SU-DHL-6 (cell line): ENCODE measurements around the gene SOBP.

Experiments used
- H2AFZ ChIP-seq: fragments of 200-600 bp; sonication (generic); 2 replicates; pipeline ENCODE4 v1.6.1; 2014; ENCODE audit warnings: low read depth, mild to moderate bottlenecking, moderate library complexity, mixed read lengths, antibody characterized with exemption, low read length; ENCODE audit not compliant: severe bottlenecking
- H3F3A ChIP-seq: fragments of 200-600 bp; shearing (Covaris generic); 2 replicates; pipeline ENCODE4 v1.6.0; 2016; ENCODE audit warnings: antibody characterized with exemption, mild to moderate bottlenecking; ENCODE audit not compliant: insufficient read depth
- H3K27ac ChIP-seq: fragments of 200-600 bp; sonication (generic); 2 replicates; pipeline ENCODE4 v1.5.1; 2016; ENCODE audit warnings: low read depth, mild to moderate bottlenecking, low read length, moderate library complexity, mixed read lengths
- H3K27me3 ChIP-seq: fragments of 200-600 bp; sonication (generic), shearing (Covaris generic); 2 replicates; pipeline ENCODE4 v1.6.0; 2014; ENCODE audit warnings: mild to moderate bottlenecking, low read length
- H3K36me3 ChIP-seq: fragments of 200-600 bp; sonication (generic); 2 replicates; pipeline ENCODE4 v1.6.1; 2014; ENCODE audit warnings: mild to moderate bottlenecking, low read length, mixed read lengths
- H3K4me2 ChIP-seq: fragments of 300-600, 200-600 bp; shearing (Covaris generic), sonication (generic); 2 replicates; pipeline ENCODE4 v1.6.0; 2014; ENCODE audit warnings: low read length, low read depth, mild to moderate bottlenecking; ENCODE audit not compliant: poor library complexity, severe bottlenecking
- H3K4me3 ChIP-seq: fragments of 200-600 bp; sonication (generic); 2 replicates; pipeline ENCODE4 v1.5.1; 2014; ENCODE audit warnings: antibody characterized with exemption, low read length, mild to moderate bottlenecking, mixed read lengths; ENCODE audit not compliant: insufficient read depth, poor library complexity, severe bottlenecking
- H3K79me2 ChIP-seq: fragments of 200-600 bp; sonication (generic); 2 replicates; pipeline ENCODE4 v1.6.1; 2014; ENCODE audit warnings: mild to moderate bottlenecking, low read length, moderate library complexity; ENCODE audit not compliant: insufficient read depth
- H3K9ac ChIP-seq: fragments of 200-600 bp; sonication (generic); 2 replicates; pipeline ENCODE4 v1.7.0; 2014; ENCODE audit warnings: mild to moderate bottlenecking, low read length
- H3K9me2 ChIP-seq: fragments of 200-600 bp; sonication (generic); replicated peaks from 2 replicates; pipeline ENCODE4 v1.6.1; 2014; ENCODE audit warnings: low read length; ENCODE audit not compliant: insufficient read depth
- H3K9me3 ChIP-seq: fragments of 200-600 bp; sonication (generic); 2 replicates; pipeline ENCODE4 v1.6.1; 2014; ENCODE audit warnings: low read length, mixed read lengths; ENCODE audit not compliant: insufficient read depth
- H4K20me1 ChIP-seq: fragments of 200-600 bp; sonication (generic); 2 replicates; pipeline ENCODE4 v1.6.1; 2014; ENCODE audit warnings: low read depth, mild to moderate bottlenecking, antibody characterized with exemption, low read length, moderate library complexity, mixed read lengths
- CTCF ChIP-seq: fragments of 200-600 bp; sonication (generic); IDR thresholded peaks from one replicate; pipeline ENCODE4 v1.5.1; 2017; ENCODE audit warnings: antibody characterized with exemption, mild to moderate bottlenecking, low read length, moderate library complexity; ENCODE audit not compliant: insufficient read depth, poor library complexity, severe bottlenecking
- EZH2phosphoT487 ChIP-seq: fragments of 200-600 bp; sonication (generic), shearing (Covaris generic); conservative IDR thresholded peaks from 2 replicates; pipeline ENCODE4 v1.6.1; 2018; ENCODE audit warnings: mild to moderate bottlenecking, antibody characterized with exemption, low read length, moderate library complexity, mixed read lengths

Gene SOBP

DNA sequence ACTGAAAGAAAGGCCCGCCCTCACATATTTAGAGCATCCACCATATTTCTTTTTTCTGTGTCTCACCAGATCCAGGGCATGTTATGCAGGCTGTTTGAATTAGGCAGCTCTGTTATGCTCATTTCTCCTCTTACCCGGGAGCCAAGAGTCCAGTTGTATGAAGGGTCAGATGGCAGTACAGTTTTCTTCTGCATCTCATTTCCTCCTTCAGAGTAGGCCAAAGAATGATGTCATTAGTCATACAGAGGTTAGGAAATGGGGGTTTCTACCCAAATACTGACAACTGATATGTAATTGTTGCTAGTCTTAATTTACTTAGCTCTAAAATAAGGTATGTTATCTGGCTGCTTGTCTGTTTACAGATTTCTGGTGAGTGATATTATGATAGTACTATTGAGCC is 130.8 kb downstream of the SOBP start:
- TF ChIP-seq EZH2phosphoT487 (no peak), CTCF (no peak)
- H3K36me3 ChIP-seq: no peaks in the 10 kb centered on the region
- peaks cover 12% of the 10 kb centered on the region for H3F3A ChIP-seq
- no peaks in the 10 kb centered on the region for H3K9me3 ChIP-seq
- no peak overlapping the region for H3K4me2 ChIP-seq
- no peaks in the 10 kb centered on the region for H4K20me1 ChIP-seq
- no peak overlapping the region for H3K9ac ChIP-seq
- no peak overlapping the region for H2AFZ ChIP-seq
- no peaks in the 10 kb centered on the region for H3K9me2 ChIP-seq
- H3K79me2 ChIP-seq: peaks cover under 1% of the 10 kb centered on the region; the same call in 1 of the 2 replicates
- no peaks in the 10 kb centered on the region for H3K27me3 ChIP-seq
- H3K27ac ChIP-seq: 0 out of 2 replicates have a peak overlapping the region, but pooled peaks have one; percentile 12
- no peak overlapping the region for H3K4me3 ChIP-seq

DNA sequence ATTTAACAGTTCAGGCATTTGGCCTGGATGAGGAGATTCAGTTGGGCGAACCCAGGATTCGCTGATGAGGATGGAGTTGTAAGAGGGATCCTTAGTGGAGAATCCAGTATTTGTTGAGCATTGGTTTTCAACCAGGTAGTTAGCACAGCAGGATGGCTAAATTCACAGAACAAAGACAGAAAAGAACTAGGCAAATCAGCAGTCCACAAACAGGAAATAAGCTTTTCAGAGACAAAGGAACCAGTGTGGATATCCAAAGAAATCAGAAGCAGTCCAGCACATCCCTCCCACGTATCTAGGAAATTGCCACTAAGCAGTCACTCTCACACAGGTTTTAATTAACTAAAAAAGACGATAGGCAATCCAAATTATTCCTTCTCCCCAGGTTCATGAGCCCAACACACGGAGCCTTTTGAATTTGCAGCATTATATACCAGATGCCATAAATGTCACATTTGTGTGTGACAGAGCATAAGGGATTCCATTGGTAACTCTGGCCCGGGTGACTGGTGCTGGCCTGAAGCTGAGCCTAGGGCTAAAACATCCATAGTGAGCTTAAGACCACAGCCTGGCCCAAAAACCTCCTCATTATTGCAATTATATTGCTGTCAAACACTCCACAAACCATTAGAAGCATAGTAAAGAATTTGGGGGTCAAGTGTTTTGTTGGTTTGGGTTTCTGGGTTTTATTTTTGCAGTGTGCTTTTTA is 131.5 kb downstream of the SOBP start:
- no peaks in the 10 kb centered on the region for H3K27me3 ChIP-seq
- H2AFZ ChIP-seq: no peak overlapping the region
- H3F3A ChIP-seq: peaks cover 12% of the 10 kb centered on the region
- TF ChIP-seq EZH2phosphoT487 (no peak), CTCF (no peak)
- no peak overlapping the region for H3K9ac ChIP-seq
- H4K20me1 ChIP-seq: no peaks in the 10 kb centered on the region
- H3K9me2 ChIP-seq: no peaks in the 10 kb centered on the region
- H3K4me3 ChIP-seq: no peak overlapping the region
- H3K79me2 ChIP-seq: no peaks in the 10 kb centered on the region; the same call in 1 of the 2 replicates
- H3K36me3 ChIP-seq: no peaks in the 10 kb centered on the region
- no peaks in the 10 kb centered on the region for H3K9me3 ChIP-seq
- H3K27ac ChIP-seq: no peak overlapping the region
- no peak overlapping the region for H3K4me2 ChIP-seq

GRCh38 chr6:107622269-107622668 is 132.4 kb downstream of the SOBP start:
- no peaks in the 10 kb centered on the region for H3K36me3 ChIP-seq
- H3K9me2 ChIP-seq: no peaks in the 10 kb centered on the region
- no peak overlapping the region for H3K27ac ChIP-seq
- H4K20me1 ChIP-seq: no peaks in the 10 kb centered on the region
- no peak overlapping the region for H3K9ac ChIP-seq
- H3K27me3 ChIP-seq: no peaks in the 10 kb centered on the region
- no peak for TF ChIP-seq CTCF
- TF ChIP-seq EZH2phosphoT487: no peak
- no peak overlapping the region for H3K4me3 ChIP-seq
- no peak overlapping the region for H3K4me2 ChIP-seq
- no peaks in the 10 kb centered on the region for H3K9me3 ChIP-seq
- H3F3A ChIP-seq: peaks cover 12% of the 10 kb centered on the region
- H3K79me2 ChIP-seq: no peaks in the 10 kb centered on the region; the same call in 1 of the 2 replicates
- no peak overlapping the region for H2AFZ ChIP-seq
